ENCODE data around the gene GPR61.

Gene GPR61

GRCh38 chr1:109493805-109494539 is 45.7 kb upstream of the GPR61 start, which contains the start of gene CYB561D1:
TSS of gene CYB561D1 (plus strand) at chr1:109494094. CDS start at chr1:109494140, 46 bp downstream.
- peak; percentile 88 for TF ChIP-seq CTCF (IDR thresholded peaks at IDR 0.05; ENCODE audit: borderline replicate concordance, control extremely low read depth, extremely low read depth, insufficient read depth, missing control alignments)
- in situ Hi-C loops (cut with MboI; ENCODE audit: low sequenced_read_pairs, unreplicated experiment) = no loop called here
- peak; percentile 96 for DNase-seq (ENCODE audit: low spot score)

- DNase-seq (ENCODE audit: low spot score) = no peak
- TF ChIP-seq CTCF (IDR thresholded peaks at IDR 0.05; ENCODE audit: borderline replicate concordance, control extremely low read depth, extremely low read depth, insufficient read depth, missing control alignments) = no peak
- in situ Hi-C loops (cut with MboI; ENCODE audit: low sequenced_read_pairs, unreplicated experiment) = loop anchor here (5.0 kb wide), 1 partner anchor 37 kb away; no protein-coding TSS in a partner anchor
These were observed 43.9 kb upstream of the GPR61 start for GRCh38 chr1:109495738-109496137.

GRCh38 chr1:109497449-109498160 is 42.1 kb upstream of the GPR61 start:
- no peak for DNase-seq (ENCODE audit: low spot score)
- TF ChIP-seq CTCF (IDR thresholded peaks at IDR 0.05; ENCODE audit: borderline replicate concordance, control extremely low read depth, extremely low read depth, insufficient read depth, missing control alignments) = no peak
- in situ Hi-C loops (cut with MboI; ENCODE audit: low sequenced_read_pairs, unreplicated experiment) = loop anchor here (5.0 kb wide), 1 partner anchor 35 kb away; no protein-coding TSS in a partner anchor

GRCh38 chr1:109498161-109498801 is 41.4 kb upstream of the GPR61 start:
- TF ChIP-seq CTCF (IDR thresholded peaks at IDR 0.05; ENCODE audit: borderline replicate concordance, control extremely low read depth, extremely low read depth, insufficient read depth, missing control alignments) = no peak
- in situ Hi-C loops (cut with MboI; ENCODE audit: low sequenced_read_pairs, unreplicated experiment) = loop anchor here (5.0 kb wide), 1 partner anchor 34 kb away; no protein-coding TSS in a partner anchor
- no peak for DNase-seq (ENCODE audit: low spot score)

- no peak for TF ChIP-seq CTCF (IDR thresholded peaks at IDR 0.05; ENCODE audit: borderline replicate concordance, control extremely low read depth, extremely low read depth, insufficient read depth, missing control alignments)
These were observed 40.6 kb upstream of the GPR61 start for GRCh38 chr1:109499081-109499480.

More at GRCh38 chr1:109499081-109499480, 40.6 kb upstream of the GPR61 start:
- in situ Hi-C loops (cut with MboI; ENCODE audit: low sequenced_read_pairs, unreplicated experiment) = loop anchor here (5.0 kb wide), 1 partner anchor 33 kb away; no protein-coding TSS in a partner anchor
- no peak for DNase-seq (ENCODE audit: low spot score)
